Measurements from ENCODE around the gene DUSP15.

DUSP15 gene

DNA sequence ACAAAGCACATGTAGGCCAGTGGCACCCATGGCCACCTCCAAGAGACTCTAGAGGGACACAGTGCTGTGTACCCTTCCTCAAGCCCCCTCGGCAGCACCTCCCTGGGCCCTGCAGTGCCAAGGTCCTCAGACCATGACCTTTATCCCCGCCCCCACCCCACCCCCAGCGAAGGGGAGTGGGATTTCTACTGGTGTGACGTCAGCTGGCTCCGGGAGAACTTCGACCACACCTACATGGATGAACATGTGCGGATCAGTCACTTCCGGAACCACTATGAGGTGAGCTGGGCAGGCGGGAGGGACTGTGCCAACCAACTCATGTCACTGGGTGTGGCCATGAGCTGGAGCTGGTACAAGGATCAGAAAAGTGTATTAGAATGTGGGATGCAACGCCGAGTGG, 38.1 kb upstream of the DUSP15 start:
- TF ChIP-seq, protein P1, sequence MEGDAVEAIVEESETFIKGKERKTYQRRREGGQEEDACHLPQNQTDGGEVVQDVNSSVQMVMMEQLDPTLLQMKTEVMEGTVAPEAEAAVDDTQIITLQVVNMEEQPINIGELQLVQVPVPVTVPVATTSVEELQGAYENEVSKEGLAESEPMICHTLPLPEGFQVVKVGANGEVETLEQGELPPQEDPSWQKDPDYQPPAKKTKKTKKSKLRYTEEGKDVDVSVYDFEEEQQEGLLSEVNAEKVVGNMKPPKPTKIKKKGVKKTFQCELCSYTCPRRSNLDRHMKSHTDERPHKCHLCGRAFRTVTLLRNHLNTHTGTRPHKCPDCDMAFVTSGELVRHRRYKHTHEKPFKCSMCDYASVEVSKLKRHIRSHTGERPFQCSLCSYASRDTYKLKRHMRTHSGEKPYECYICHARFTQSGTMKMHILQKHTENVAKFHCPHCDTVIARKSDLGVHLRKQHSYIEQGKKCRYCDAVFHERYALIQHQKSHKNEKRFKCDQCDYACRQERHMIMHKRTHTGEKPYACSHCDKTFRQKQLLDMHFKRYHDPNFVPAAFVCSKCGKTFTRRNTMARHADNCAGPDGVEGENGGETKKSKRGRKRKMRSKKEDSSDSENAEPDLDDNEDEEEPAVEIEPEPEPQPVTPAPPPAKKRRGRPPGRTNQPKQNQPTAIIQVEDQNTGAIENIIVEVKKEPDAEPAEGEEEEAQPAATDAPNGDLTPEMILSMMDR (IDR thresholded peaks at IDR 0.05; ENCODE audit: low read depth, low read length): no peak
- no peak for DNase-seq
- Histone ChIP-seq H3K9me3 (ENCODE audit: severe bottlenecking) (no peaks in the 10 kb centered on the region), H3K36me3 (no peaks in the 10 kb centered on the region), H3K27ac (no peak overlapping the region), H3K27me3 (ENCODE audit: insufficient read depth, low read depth, severe bottlenecking) (no peaks in the 10 kb centered on the region), H3K4me3 (ENCODE audit: low read depth, low read length) (no peak overlapping the region)

- H3K9me3 ChIP-seq (ENCODE audit: severe bottlenecking): no peaks in the 10 kb centered on the region
- TF ChIP-seq, protein P1 (IDR thresholded peaks at IDR 0.05; ENCODE audit: low read depth, low read length): no peak
- no peaks in the 10 kb centered on the region for H3K36me3 ChIP-seq
- H3K4me3 ChIP-seq (ENCODE audit: low read depth, low read length): no peak overlapping the region
- no peak overlapping the region for H3K27ac ChIP-seq
- no peaks in the 10 kb centered on the region for H3K27me3 ChIP-seq (ENCODE audit: insufficient read depth, low read depth, severe bottlenecking)
- DNase-seq: no peak
Observed at GRCh38 chr20:31908016-31908415, 37.7 kb upstream of the DUSP15 start.

DNA sequence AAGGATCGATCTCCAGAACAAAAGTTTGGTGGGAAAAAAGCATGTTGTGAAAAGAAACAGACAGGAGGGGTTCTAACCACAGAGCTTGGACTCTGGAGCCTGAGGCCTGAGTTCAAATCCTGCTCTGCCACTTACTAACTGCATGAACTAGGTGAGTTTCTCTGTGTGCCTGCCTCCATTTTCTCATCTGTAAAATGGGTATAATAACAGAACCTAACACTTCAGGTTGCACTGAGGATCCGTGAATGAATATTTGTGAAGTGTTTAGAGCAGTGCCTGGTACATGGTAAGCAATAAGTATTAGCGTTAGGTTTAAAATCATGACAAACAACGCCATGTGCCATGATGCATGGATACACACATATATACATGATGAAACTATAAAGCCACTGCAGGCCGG, 36.7 kb upstream of the DUSP15 start:
- no peak for DNase-seq
- TF ChIP-seq, protein P1 (IDR thresholded peaks at IDR 0.05; ENCODE audit: low read depth, low read length): no peak
- H3K36me3 ChIP-seq: no peaks in the 10 kb centered on the region
- H3K4me3 ChIP-seq (ENCODE audit: low read depth, low read length): no peak overlapping the region
- H3K27me3 ChIP-seq (ENCODE audit: insufficient read depth, low read depth, severe bottlenecking): no peaks in the 10 kb centered on the region
- H3K27ac ChIP-seq: no peak overlapping the region
- H3K9me3 ChIP-seq (ENCODE audit: severe bottlenecking): no peaks in the 10 kb centered on the region

GRCh38 chr20:31906001-31906400, 35.7 kb upstream of the DUSP15 start:
- no peak for DNase-seq
- no peak overlapping the region for H3K4me3 ChIP-seq (ENCODE audit: low read depth, low read length)
- H3K27me3 ChIP-seq (ENCODE audit: insufficient read depth, low read depth, severe bottlenecking): no peaks in the 10 kb centered on the region
- H3K9me3 ChIP-seq (ENCODE audit: severe bottlenecking): no peaks in the 10 kb centered on the region
- TF ChIP-seq, protein P1 (IDR thresholded peaks at IDR 0.05; ENCODE audit: low read depth, low read length): no peak
- no peak overlapping the region for H3K27ac ChIP-seq
- H3K36me3 ChIP-seq: no peaks in the 10 kb centered on the region

DNA sequence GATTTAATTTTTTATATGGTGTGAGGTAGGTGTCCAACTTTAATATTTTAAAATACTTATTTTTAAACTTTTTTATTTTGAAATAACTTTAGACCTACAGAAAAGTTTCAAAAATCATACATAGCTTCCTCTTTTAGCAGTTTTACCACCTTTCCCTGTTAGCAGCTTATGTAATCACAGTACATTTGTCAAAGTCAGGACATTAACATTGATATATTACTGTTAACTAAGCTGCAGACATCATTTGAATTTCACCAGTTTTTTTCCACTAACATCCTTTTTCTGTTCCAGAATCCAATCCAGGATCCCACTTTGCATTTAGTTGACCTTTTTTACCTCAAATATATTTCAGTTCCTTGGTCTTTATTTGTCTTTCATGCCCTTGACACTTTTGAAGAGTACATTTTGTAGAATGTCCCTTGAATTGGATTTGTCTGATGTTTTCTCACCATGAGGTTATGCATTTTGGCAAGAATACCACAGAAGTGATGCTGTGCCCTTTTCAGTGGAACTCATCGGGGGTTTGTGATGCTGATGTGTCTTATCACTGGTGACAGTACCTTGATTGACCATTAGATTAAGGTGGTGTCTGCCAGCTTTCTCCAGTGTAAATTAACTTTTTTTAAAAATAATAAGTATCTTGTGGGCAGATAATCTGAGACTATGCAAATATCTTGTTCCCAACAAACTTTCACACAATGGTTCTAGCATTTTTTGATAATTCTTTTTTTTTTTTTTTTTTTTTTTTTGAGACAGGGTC, 33.5 kb upstream of the DUSP15 start:
- Histone ChIP-seq H3K27me3 (ENCODE audit: insufficient read depth, low read depth, severe bottlenecking) (no peaks in the 10 kb centered on the region), H3K9me3 (ENCODE audit: severe bottlenecking) (no peaks in the 10 kb centered on the region), H3K36me3 (no peaks in the 10 kb centered on the region), H3K27ac (no peak overlapping the region), H3K4me3 (ENCODE audit: low read depth, low read length) (no peak overlapping the region)
- no peak for DNase-seq
- TF ChIP-seq, protein P1 (IDR thresholded peaks at IDR 0.05; ENCODE audit: low read depth, low read length): no peak

GRCh38 chr20:31901615-31902014, 31.3 kb upstream of the DUSP15 start:
- Histone ChIP-seq H3K27ac (no peak overlapping the region), H3K9me3 (ENCODE audit: severe bottlenecking) (no peaks in the 10 kb centered on the region), H3K27me3 (ENCODE audit: insufficient read depth, low read depth, severe bottlenecking) (no peaks in the 10 kb centered on the region), H3K4me3 (ENCODE audit: low read depth, low read length) (no peak overlapping the region), H3K36me3 (no peaks in the 10 kb centered on the region)
- TF ChIP-seq, protein P1 (IDR thresholded peaks at IDR 0.05; ENCODE audit: low read depth, low read length): no peak
- no peak for DNase-seq
